Chondrocyte (in vitro differentiated cells): ENCODE data around the gene SPIRE1. TPM values are rescaled to one million over a fixed set of nuclear protein-coding genes. Genes with fewer than 3 reads are reported as not detected.

Experiments used
- DNase-seq: peaks from one replicate; pipeline ENCODE4 v3.0.0; 2021; ENCODE audit warnings: mixed read lengths, low spot score
- H3K27ac Mint-ChIP-seq: one replicate; pipeline ENCODE4 v1.8.0; 2021; ENCODE audit warnings: mild to moderate bottlenecking, moderate library complexity, mixed read lengths; ENCODE audit not compliant: unreplicated experiment
- H3K27me3 Mint-ChIP-seq: 2 replicates; pipeline ENCODE4 v1.8.0; 2021; ENCODE audit warnings: low read depth, mixed read lengths
- H3K36me3 Mint-ChIP-seq: 2 replicates; pipeline ENCODE4 v1.8.0; 2021; ENCODE audit warnings: low read depth, mixed read lengths
- H3K4me1 Mint-ChIP-seq: 2 replicates; pipeline ENCODE4 v1.8.0; 2021; ENCODE audit warnings: low read depth, mild to moderate bottlenecking, mixed read lengths
- H3K4me3 Mint-ChIP-seq: one replicate; pipeline ENCODE4 v1.8.0; 2021; ENCODE audit warnings: mild to moderate bottlenecking, moderate library complexity, mixed read lengths; ENCODE audit not compliant: unreplicated experiment
- H3K9me3 Mint-ChIP-seq: 2 replicates; pipeline ENCODE4 v1.8.0; 2021; ENCODE audit warnings: low read depth, mixed read lengths
- total RNA-seq: library from RNA; stranded (reverse); gene quantifications from 3 replicates; pipeline ENCODE4 v1.2.1, GENCODE V29; 2021
- TF ChIP-seq, protein P1 (sequence below): fragments of 200-600 bp; sonication (generic); IDR thresholded peaks from 2 replicates; pipeline ENCODE4 v1.5.0; 2021; ENCODE audit warnings: antibody characterized with exemption, mild to moderate bottlenecking, moderate library complexity

Gene SPIRE1
- total RNA-seq, 1 donor from 2014 or later: 57.8 TPM

DNA sequence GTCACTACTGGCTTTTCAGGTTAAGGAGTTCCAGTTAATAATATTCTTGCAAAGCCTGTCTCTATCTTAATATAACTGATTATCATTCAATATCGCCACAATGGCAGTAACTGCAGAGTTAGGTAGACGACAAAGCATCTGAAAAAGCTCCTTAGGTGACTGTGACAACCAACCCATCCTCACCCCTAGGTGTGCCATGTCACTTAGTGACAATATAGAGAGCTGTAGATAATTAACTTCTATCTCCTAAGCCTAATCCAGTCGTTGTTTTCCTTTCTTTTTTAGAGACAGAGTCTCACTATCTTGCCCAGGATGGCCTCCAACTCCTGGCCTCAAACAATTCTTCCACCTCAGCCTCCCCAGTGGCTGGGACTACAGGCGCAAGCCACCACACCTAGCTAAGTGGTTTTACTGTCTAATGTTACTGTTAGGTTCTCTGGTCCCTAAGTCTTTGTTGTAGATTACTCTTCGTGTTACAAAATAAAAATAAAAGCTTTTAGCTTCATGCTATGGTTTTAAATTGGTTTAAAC, 65.2 kb downstream of the SPIRE1 start:
- Mint-ChIP-seq H3K36me3 (no peaks in the 10 kb centered on the region), H3K4me3 (no peak overlapping the region), H3K4me1 (peaks cover 54% of the 10 kb centered on the region), H3K27ac (no peak overlapping the region), H3K27me3 (no peaks in the 10 kb centered on the region), H3K9me3 (no peaks in the 10 kb centered on the region)
- no peak for DNase-seq
- TF ChIP-seq, protein P1, sequence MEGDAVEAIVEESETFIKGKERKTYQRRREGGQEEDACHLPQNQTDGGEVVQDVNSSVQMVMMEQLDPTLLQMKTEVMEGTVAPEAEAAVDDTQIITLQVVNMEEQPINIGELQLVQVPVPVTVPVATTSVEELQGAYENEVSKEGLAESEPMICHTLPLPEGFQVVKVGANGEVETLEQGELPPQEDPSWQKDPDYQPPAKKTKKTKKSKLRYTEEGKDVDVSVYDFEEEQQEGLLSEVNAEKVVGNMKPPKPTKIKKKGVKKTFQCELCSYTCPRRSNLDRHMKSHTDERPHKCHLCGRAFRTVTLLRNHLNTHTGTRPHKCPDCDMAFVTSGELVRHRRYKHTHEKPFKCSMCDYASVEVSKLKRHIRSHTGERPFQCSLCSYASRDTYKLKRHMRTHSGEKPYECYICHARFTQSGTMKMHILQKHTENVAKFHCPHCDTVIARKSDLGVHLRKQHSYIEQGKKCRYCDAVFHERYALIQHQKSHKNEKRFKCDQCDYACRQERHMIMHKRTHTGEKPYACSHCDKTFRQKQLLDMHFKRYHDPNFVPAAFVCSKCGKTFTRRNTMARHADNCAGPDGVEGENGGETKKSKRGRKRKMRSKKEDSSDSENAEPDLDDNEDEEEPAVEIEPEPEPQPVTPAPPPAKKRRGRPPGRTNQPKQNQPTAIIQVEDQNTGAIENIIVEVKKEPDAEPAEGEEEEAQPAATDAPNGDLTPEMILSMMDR: no peak

DNA sequence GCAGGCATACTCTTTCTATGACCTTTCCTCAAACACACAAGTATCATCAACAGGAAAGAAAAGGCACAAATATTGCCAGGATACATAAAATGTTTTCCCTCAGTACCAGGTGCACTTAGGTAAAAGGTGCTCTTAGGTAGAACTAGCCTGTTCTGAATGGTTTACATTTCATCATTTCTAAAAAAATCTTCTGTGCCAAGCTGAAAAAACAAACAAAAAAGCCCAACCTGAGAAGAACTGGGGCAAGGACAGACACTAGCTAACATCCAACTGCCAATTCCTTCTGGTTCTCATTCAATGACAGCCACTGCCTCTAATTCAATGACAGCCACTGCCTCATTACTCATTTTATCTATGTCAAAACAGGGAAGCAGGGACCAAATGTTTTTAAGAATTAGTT, 68.5 kb downstream of the SPIRE1 start:
- H3K27ac Mint-ChIP-seq: no peak overlapping the region
- TF ChIP-seq, protein P1: no peak
- H3K4me1 Mint-ChIP-seq: peaks cover 31% of the 10 kb centered on the region

DNA sequence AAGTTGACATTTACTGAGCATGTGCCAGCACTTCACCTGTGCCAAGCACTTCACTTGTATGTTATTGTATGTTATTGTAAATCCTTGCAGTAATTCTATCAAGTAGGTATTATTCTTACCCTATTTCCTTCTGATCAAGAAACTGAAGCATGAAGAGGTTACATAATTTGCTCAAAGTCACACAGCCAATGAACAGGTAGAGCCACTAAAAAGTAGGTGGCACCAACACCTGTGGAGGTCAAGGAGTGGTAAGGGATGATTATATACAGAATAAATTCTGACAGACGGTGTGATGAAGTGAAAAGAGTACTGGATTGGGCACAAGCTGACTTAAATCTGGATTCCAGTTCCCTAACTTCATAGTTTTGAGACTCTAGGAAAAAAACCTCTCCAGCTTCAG, 71.0 kb downstream of the SPIRE1 start:
- Mint-ChIP-seq H3K4me3 (no peak overlapping the region), H3K27me3 (no peaks in the 10 kb centered on the region), H3K9me3 (no peaks in the 10 kb centered on the region)

More for the DNA sequence above, 68.5 kb downstream of the SPIRE1 start:
- Mint-ChIP-seq H3K4me3 (no peak overlapping the region), H3K9me3 (no peaks in the 10 kb centered on the region), H3K36me3 (no peaks in the 10 kb centered on the region), H3K27me3 (no peaks in the 10 kb centered on the region)
- DNase-seq: no peak

DNA sequence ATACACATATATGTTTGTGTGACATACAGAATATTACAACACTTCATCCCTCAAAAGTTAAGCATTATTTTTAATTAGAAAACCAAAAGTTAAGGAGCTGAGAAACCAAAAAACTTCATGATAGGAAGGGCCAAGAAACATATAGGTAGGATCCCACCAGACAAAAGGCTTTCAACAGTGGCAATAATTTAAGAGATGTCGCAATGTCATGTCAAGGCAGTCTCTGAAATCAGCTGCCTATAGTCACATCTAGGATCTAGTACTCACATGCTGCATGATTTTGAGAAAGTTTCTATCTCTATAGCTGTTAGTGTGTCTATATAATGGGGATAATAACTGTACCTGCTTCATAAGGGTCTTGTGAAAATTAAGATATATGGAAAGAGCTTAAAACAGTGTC, 72.7 kb downstream of the SPIRE1 start:
- Mint-ChIP-seq H3K9me3 (no peaks in the 10 kb centered on the region), H3K27ac (no peak overlapping the region), H3K27me3 (no peaks in the 10 kb centered on the region), H3K4me3 (no peak overlapping the region), H3K36me3 (no peaks in the 10 kb centered on the region), H3K4me1 (peaks cover 25% of the 10 kb centered on the region)
- TF ChIP-seq, protein P1: no peak
- no peak for DNase-seq

More for the DNA sequence above, 71.0 kb downstream of the SPIRE1 start:
- no peak for DNase-seq
- TF ChIP-seq, protein P1: no peak
- Mint-ChIP-seq H3K27ac (no peak overlapping the region), H3K4me1 (peaks cover 28% of the 10 kb centered on the region), H3K36me3 (no peaks in the 10 kb centered on the region)

DNA sequence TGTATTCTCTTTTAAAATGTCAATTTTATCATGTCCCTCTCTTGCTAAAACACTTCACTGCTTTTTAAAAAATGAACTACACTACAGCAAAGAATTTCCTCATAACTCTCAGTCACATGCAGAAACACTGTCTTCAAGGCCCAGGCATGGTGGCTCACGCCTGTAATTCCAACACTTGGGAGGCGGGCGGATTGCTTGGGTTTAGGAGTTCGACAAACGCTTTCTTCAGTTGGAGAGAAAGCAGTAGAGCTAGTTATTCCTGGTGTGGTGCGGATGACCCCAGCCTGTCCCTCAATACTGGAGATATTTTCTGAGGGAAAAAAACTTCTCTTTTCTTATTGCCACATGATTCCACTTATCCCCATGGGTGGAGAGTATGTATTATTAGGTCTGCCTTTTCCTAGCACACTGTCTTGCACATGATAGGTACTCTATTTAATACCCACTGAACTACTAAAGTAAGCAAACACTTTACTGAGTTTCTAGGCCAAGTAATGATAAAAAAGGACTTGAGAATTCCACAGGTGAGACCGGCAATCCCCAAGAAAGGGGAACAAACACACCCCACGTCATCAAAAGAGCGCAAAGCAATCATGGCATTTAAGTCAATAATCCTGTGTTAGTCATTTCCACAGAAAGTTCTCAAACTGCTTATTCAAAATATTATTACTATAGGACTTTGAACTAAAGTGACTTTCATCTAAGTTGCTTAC, 77.1 kb downstream of the SPIRE1 start:
- Mint-ChIP-seq H3K4me1 (peaks cover 4% of the 10 kb centered on the region), H3K4me3 (no peak overlapping the region), H3K36me3 (no peaks in the 10 kb centered on the region), H3K9me3 (peaks cover 3% of the 10 kb centered on the region), H3K27ac (no peak overlapping the region), H3K27me3 (no peaks in the 10 kb centered on the region)
- TF ChIP-seq, protein P1: no peak
- no peak for DNase-seq
